Stimulated activated CD4-positive, alpha-beta T cell treated with anti-CD3 and anti-CD28 coated beads, Interleukin-4, amount 100 ng/mL, for 24 hours (primary cell): ENCODE measurements around the gene ZMIZ1.

ENCODE experiments used
- DNase-seq: peaks from one replicate; pipeline ENCODE4 v3.0.0-alpha.2; 2020

Gene ZMIZ1

DNA sequence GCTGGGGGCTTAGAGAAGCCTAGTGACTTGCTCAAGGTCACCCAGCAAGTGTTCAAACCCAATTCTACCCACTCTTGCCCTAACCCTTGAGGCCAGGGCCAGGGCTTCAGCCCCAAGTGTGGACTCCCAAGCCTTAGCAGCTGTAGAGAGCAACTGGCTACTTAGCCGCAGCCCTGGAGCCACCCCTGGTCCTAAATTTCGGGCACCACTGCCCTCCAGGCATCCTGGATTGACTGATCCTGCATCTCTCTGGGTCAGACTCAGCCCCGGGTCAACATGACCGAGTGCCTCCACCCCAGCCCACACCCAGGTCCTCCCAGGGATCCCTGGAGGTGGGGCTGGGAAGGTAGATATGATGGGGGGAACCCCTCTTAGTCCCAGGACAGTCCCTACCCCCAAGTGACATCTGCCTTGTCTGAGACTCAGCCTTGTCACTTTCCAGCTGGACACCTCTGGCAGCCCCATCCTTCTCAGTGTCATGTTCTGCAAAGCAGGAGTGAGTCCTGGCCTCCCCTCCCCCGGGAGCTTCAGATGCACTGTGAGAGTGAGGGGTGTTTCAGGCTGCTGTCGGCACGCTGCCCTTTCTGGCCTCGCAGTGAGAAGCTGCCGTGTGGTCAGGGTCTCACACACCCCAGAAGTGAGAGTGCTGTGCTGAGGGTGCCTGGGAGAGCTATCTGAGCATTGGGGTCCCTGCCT, 89.8 kb downstream of the ZMIZ1 start:
- DNase-seq: no peak

DNA sequence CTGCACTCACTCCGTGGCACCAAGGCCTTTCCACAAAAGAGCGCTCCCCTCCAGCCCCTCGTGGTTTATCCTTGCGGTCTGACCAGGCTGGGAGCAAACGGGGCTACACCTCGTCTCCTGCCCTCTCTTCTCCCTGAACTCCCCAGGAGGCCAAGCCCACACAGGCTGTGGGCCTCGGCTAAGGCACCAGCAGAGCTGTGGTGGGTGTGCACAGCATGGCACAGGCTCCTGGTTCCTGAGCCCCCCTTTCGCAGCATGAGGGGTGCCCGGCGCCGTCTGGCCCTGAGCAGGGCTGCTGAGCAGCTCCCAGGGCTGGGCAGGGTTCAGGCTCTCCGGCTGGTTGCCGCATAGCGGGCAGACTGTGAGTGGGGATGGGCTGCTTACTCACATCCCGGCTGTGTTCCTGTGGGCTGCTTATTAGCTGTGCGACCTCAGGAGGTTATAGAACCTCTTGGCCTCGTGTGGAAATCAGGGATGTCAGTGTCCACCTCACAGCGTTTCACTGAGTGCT, 90.4 kb downstream of the ZMIZ1 start:
- no peak for DNase-seq

DNA sequence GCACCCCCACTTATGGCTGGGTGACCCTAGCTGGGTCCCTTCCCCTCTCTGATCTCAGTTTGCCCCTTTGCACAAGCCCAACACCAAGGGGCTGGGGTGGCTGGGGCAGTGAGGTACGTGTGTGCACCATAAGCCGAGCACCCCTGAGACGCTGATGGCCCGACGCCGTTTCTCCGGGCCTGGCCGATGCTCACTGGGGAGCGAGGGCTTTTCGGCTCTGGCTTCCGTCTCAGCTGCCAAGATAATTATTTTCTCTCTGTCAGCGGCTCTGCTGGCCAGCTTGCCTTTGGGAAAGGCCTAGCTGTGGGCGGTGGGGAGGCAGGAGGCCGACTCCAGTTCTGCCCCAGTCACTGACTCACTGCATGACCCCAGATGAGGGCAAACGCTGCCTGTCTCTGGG, 91.0 kb downstream of the ZMIZ1 start:
- DNase-seq: no peak

DNA sequence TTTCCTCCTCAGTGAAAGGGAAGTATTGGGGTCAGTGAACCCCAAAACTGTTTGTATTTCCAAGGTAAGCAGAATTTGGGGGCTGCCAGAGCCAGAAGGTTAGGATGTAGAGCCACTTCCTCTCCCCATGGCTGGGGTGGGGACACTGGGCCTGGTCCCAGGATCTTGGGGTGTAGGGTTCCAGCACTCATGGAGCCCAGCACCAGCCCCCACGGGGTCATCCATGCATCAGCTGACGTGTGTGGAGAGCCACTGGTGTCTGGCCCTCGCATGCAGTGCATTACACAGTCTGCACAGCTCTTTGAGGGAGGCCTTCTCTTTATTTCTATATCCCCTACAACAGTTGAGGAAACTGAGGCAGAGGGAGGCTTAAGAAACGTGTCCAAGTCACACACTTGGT, 91.4 kb downstream of the ZMIZ1 start:
- no peak for DNase-seq

- no peak for DNase-seq
Measured at GRCh38 chr10:79161557-79161956, 92.8 kb downstream of the ZMIZ1 start.

DNA sequence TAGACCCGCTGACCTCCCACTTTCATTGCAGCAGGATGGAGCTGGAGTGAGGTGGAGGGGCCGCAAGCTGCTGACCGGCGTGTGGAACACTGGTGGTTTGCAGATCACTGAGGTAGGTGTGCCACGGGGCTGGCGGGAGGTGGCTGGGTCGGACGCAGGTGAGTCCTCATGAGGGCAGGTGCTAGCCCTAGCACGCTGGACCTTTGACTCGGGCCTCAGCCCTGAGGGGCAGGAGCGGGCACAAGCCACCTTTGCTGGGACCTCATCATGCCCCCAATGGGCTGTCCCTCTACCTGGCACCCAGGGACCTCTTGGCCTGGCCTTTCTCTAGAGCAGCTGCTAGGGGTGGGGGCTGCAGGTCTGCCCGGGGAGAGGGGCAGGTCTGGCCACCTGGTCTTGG, 93.3 kb downstream of the ZMIZ1 start:
- DNase-seq: no peak

DNA sequence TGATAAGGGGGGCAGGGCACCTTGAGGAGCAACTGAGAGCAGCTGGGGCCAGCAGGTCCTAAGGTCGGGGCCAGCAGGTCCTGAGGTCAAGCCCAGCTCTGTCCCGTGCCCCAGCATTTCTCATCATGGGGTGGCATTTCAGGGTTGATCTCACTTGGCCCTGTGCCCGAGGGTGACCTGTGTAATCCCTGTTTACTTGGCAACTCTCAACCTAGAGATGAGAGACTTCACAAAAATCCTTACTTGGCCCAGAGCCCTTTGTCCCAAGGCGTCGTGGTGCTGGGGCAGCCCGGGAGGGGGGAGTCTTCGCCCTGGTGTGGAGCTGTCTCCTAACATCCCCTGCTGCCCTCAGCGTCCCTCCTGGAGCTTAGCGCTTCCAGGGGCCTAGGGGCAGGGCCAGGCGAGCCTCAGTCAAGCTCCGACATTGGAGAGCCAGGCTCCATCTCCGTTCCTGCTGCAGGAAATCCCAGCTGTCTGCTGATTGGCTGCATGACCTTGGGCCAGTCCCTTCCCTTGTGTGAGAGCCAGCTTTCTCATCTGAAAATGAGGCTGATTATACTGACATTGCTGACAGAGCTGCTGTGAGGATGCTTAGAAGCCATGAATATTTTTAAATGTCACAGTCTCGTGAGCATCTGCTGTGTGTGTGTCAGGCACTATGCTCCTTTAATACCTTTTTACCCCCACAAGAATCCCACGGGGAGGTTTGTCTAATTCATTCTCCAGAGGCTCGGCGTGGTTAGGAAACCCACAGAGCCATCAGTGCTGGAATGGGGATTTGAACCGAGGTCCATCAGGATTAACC, 94.3 kb downstream of the ZMIZ1 start:
- DNase-seq: no peak

GRCh38 chr10:79163666-79163975, 94.9 kb downstream of the ZMIZ1 start:
- DNase-seq: no peak

- no peak for DNase-seq
Measured at GRCh38 chr10:79164075-79164474, 95.3 kb downstream of the ZMIZ1 start.

- DNase-seq: no peak
Measured at GRCh38 chr10:79165070-79165778, 96.5 kb downstream of the ZMIZ1 start.

DNA sequence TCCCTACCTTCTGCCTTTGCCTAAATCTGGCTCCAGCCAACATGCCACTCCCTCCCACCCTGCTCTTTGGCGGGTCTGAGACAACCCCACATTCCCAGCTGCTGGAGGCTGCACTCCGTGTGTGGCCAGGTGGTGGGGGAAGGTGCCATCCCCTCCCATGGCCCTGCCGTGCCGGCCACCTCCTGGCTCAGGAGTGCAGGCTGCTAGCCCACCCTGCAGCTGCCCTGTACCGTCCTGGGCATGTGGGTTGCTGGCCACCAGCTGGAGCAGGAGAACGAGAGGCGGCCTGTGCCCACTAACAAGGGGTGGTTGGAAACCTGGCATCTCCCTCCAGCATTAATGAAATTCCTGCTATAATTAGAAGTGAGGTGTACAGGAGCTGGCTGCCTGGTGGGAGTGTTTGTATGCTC, 97.6 kb downstream of the ZMIZ1 start:
- no peak for DNase-seq

DNA sequence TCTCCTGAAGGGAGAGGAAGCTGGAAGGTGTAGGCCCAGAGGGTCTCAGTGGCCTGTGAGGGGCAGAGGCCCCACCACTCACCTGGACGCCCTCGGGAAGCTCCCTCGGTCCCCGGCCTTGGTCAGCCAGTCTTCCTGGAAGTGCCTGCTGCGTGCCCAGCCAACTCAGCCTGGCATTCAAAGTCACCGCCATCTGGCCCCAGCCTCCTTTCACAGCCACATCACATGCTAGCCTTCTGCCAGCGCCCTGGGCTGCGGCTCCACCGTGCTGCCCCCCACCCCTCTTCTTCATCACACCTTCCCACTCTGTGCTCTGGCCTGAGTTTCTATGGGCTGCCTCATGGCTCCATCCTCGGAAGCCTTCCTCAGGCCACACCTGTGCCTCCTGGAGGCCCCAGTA, 98.0 kb downstream of the ZMIZ1 start:
- no peak for DNase-seq

GRCh38 chr10:79167537-79167936, 98.8 kb downstream of the ZMIZ1 start:
- DNase-seq: no peak

DNA sequence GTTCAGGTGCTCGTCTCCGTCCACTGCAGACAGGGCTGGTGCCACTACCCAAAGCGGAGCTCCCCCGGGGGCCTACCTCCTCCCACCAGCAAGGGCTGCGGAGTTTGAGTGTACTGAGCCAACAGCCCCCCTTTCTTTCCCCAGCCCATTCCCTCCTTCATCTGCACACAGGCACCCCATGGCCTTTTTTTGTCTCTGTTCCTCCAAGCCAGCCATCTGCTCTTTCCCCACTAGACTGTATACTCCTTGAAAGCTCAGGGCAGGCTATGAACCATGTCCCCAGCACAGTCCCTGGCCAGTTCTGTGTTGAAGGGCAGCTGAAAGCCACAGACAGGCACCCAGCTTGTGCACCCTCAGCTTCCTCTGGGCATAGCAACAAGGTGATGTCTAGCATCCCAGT, 99.4 kb downstream of the ZMIZ1 start:
- no peak for DNase-seq

GRCh38 chr10:79170226-79170752, 101.5 kb downstream of the ZMIZ1 start:
- DNase-seq: no peak

GRCh38 chr10:79170993-79171392, 102.2 kb downstream of the ZMIZ1 start:
- DNase-seq: no peak

- DNase-seq: no peak
Measured at GRCh38 chr10:79171504-79171903, 102.7 kb downstream of the ZMIZ1 start.

DNA sequence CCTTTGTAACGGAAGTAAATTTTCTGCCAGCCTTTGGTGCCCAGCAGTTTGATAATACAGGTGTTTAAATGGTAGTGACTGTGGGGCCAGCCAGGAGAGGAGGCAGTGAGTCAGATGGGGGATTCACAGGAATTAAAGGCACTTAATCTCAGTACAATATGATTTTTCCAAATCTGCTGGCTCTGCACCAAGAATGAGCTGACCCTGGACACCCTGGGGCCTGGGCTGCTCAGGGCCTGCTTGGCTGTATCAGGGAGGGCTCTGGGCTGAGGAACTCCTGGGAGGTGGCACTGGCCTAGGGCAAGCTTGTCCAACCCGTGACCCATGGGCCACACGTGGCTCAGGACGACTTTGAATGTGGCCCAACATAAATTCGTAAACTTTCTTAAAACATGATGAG, 104.1 kb downstream of the ZMIZ1 start:
- no peak for DNase-seq

DNA sequence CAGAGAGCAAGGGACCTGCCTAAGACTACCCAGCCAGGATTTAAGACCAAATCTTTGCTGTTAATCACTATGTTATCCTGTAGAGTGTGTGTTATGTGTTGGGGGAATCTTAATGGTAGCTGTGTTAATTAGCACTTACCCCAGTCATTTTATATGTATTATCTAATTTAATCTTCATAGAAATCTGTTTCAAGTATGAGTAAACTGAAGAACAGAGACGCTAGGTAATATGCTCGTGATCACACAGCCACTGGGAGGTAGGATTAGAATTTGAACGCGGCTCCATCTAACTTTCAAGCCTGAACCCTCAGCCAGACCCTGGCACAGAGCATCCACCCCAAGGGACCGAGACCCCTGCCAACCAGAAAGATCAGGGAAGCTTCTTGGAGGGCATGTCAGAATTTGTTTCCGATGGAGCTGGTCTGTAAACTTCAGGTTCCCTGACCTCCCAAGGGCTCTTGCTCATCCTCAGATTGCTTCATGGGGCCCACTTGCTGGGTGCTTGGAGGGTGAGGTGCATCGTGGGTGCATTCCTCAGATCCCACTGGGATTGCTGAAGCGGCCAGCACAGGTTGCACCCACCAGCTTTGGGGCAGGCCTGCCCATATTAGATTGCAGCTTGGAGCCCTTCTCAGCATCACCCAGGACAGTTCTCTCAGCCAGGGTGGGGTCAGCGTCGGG, 105.0 kb downstream of the ZMIZ1 start:
- no peak for DNase-seq

GRCh38 chr10:79176052-79176501, 107.3 kb downstream of the ZMIZ1 start:
- DNase-seq: no peak

DNA sequence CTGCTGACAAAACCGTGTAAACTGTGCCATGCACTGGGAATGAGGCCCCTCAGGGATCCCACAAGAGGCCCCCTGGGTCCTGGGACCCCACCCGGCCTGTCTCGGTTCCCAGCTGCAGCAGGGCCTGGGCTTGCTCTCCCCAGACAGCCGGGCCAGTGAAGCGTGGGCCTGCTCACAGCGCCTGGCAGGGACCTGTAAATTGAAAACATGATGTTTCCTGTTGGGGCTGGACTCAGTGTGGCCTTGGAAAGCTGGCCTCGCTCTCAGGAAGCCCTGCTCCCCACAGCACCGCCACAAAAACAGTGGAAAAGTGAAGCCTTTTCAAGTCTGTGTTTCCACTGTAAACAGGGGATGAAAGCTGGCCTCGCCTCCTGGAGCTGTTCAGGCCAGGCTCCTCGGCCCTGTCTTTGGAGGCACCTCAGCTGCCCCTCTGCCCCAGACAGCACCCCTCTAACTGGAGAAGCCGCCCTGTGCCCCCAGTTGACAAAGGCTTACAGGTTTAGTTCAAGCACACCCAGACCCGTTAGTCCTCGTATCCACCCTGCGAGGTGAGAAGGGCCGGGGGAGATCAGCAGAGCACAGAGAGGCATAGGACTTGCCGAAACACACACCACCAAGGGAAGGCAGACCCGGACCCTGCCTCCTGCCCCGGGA, 108.3 kb downstream of the ZMIZ1 start:
- DNase-seq: no peak

GRCh38 chr10:79178070-79178576, 109.4 kb downstream of the ZMIZ1 start:
- DNase-seq: no peak
